Dendritic cell treated with granulocyte-macrophage colony-stimulating factor and Interleukin-4, amounts not matched to agents 40 ng/mL and 50 ng/mL, for 4 days (primary cell): ENCODE results near the gene MDGA2.

ENCODE experiments used
- H3K27ac Mint-ChIP-seq: one replicate; pipeline ENCODE4 v1.8.0; 2022; ENCODE audit warnings: mild to moderate bottlenecking, mixed read lengths
- H3K27me3 Mint-ChIP-seq: one replicate; pipeline ENCODE4 v1.8.0; 2022; ENCODE audit warnings: mild to moderate bottlenecking, mixed read lengths
- H3K36me3 Mint-ChIP-seq: one replicate; pipeline ENCODE4 v1.8.0; 2022; ENCODE audit warnings: low read depth, mixed read lengths
- H3K4me1 Mint-ChIP-seq: one replicate; pipeline ENCODE4 v1.8.0; 2022; ENCODE audit warnings: low read depth, mixed read lengths
- H3K4me3 Mint-ChIP-seq: one replicate; pipeline ENCODE4 v1.8.0; 2022; ENCODE audit warnings: mild to moderate bottlenecking, moderate library complexity, mixed read lengths
- H3K9me3 Mint-ChIP-seq: one replicate; pipeline ENCODE4 v1.8.0; 2022; ENCODE audit warnings: mixed read lengths
- intact Hi-C: fragments of 100-400 bp; cut with micrococcal nuclease; formaldehyde crosslinking; loops from one replicate; pipeline ENCODE4 v1.15.0; 2022

Gene MDGA2

GRCh38 chr14:47585447-47585846 lies 90.0 kb downstream of the MDGA2 start:
- no peaks in the 10 kb centered on the region for H3K4me1 Mint-ChIP-seq
- no peaks in the 10 kb centered on the region for H3K27me3 Mint-ChIP-seq
- H3K9me3 Mint-ChIP-seq: no peaks in the 10 kb centered on the region
- H3K36me3 Mint-ChIP-seq: no peaks in the 10 kb centered on the region
- intact Hi-C loops: no loop called here
- no peak overlapping the region for H3K4me3 Mint-ChIP-seq
- H3K27ac Mint-ChIP-seq: no peak overlapping the region

GRCh38 chr14:47567273-47567672 lies 108.1 kb downstream of the MDGA2 start:
- Mint-ChIP-seq H3K27me3 (no peaks in the 10 kb centered on the region), H3K9me3 (peaks cover 37% of the 10 kb centered on the region), H3K4me3 (no peak overlapping the region)

GRCh38 chr14:47557894-47558293 lies 117.5 kb downstream of the MDGA2 start:
- H3K4me3 Mint-ChIP-seq: no peak overlapping the region
- intact Hi-C loops: no loop called here
- peaks cover 12% of the 10 kb centered on the region for H3K9me3 Mint-ChIP-seq
- no peaks in the 10 kb centered on the region for H3K27me3 Mint-ChIP-seq
- H3K4me1 Mint-ChIP-seq: no peaks in the 10 kb centered on the region
- H3K27ac Mint-ChIP-seq: no peak overlapping the region
- H3K36me3 Mint-ChIP-seq: no peaks in the 10 kb centered on the region

More at GRCh38 chr14:47567273-47567672, 108.1 kb downstream of the MDGA2 start:
- no peaks in the 10 kb centered on the region for H3K36me3 Mint-ChIP-seq
- no peak overlapping the region for H3K27ac Mint-ChIP-seq
- intact Hi-C loops: no loop called here
- H3K4me1 Mint-ChIP-seq: no peaks in the 10 kb centered on the region

GRCh38 chr14:47555333-47555732 lies 120.1 kb downstream of the MDGA2 start:
- Mint-ChIP-seq H3K4me3 (no peak overlapping the region), H3K27me3 (no peaks in the 10 kb centered on the region), H3K9me3 (no peaks in the 10 kb centered on the region), H3K36me3 (no peaks in the 10 kb centered on the region), H3K27ac (no peak overlapping the region), H3K4me1 (no peaks in the 10 kb centered on the region)
- intact Hi-C loops: no loop called here

GRCh38 chr14:47549886-47550285 lies 125.5 kb downstream of the MDGA2 start:
- Mint-ChIP-seq H3K9me3 (no peaks in the 10 kb centered on the region), H3K4me1 (no peaks in the 10 kb centered on the region), H3K4me3 (no peak overlapping the region), H3K36me3 (no peaks in the 10 kb centered on the region), H3K27me3 (no peaks in the 10 kb centered on the region), H3K27ac (no peak overlapping the region)
- intact Hi-C loops: no loop called here

- H3K9me3 Mint-ChIP-seq: no peaks in the 10 kb centered on the region
Observed at GRCh38 chr14:47543459-47543858, 131.9 kb downstream of the MDGA2 start.

GRCh38 chr14:47541662-47542061 lies 133.7 kb downstream of the MDGA2 start:
- Mint-ChIP-seq H3K9me3 (no peaks in the 10 kb centered on the region), H3K27me3 (no peaks in the 10 kb centered on the region), H3K4me3 (no peak overlapping the region), H3K27ac (no peak overlapping the region), H3K4me1 (no peaks in the 10 kb centered on the region), H3K36me3 (no peaks in the 10 kb centered on the region)
- intact Hi-C loops: no loop called here

More at GRCh38 chr14:47543459-47543858, 131.9 kb downstream of the MDGA2 start:
- Mint-ChIP-seq H3K27ac (no peak overlapping the region), H3K4me3 (no peak overlapping the region), H3K36me3 (no peaks in the 10 kb centered on the region), H3K4me1 (no peaks in the 10 kb centered on the region), H3K27me3 (no peaks in the 10 kb centered on the region)
- intact Hi-C loops: no loop called here

GRCh38 chr14:47539031-47539461 lies 136.4 kb downstream of the MDGA2 start:
- H3K27ac Mint-ChIP-seq: no peak overlapping the region
- H3K36me3 Mint-ChIP-seq: no peaks in the 10 kb centered on the region
- no peaks in the 10 kb centered on the region for H3K4me1 Mint-ChIP-seq
- no peak overlapping the region for H3K4me3 Mint-ChIP-seq
- intact Hi-C loops: no loop called here
- H3K27me3 Mint-ChIP-seq: no peaks in the 10 kb centered on the region
- H3K9me3 Mint-ChIP-seq: no peaks in the 10 kb centered on the region

GRCh38 chr14:47536341-47536740 lies 139.1 kb downstream of the MDGA2 start:
- Mint-ChIP-seq H3K36me3 (no peaks in the 10 kb centered on the region), H3K4me1 (no peaks in the 10 kb centered on the region), H3K27ac (no peak overlapping the region), H3K9me3 (no peaks in the 10 kb centered on the region), H3K27me3 (no peaks in the 10 kb centered on the region), H3K4me3 (no peak overlapping the region)
- intact Hi-C loops: no loop called here

- intact Hi-C loops: no loop called here
- H3K36me3 Mint-ChIP-seq: no peaks in the 10 kb centered on the region
- no peak overlapping the region for H3K27ac Mint-ChIP-seq
- no peaks in the 10 kb centered on the region for H3K27me3 Mint-ChIP-seq
- peaks cover 11% of the 10 kb centered on the region for H3K9me3 Mint-ChIP-seq
- no peak overlapping the region for H3K4me3 Mint-ChIP-seq
- no peaks in the 10 kb centered on the region for H3K4me1 Mint-ChIP-seq
Observed at GRCh38 chr14:47526591-47527244, 148.7 kb downstream of the MDGA2 start.

- Mint-ChIP-seq H3K4me1 (no peaks in the 10 kb centered on the region), H3K9me3 (no peaks in the 10 kb centered on the region), H3K27ac (no peak overlapping the region), H3K27me3 (no peaks in the 10 kb centered on the region), H3K36me3 (no peaks in the 10 kb centered on the region), H3K4me3 (no peak overlapping the region)
- intact Hi-C loops: no loop called here
Observed at GRCh38 chr14:47524524-47524923, 150.9 kb downstream of the MDGA2 start.

- intact Hi-C loops: no loop called here
Observed at GRCh38 chr14:47520382-47520781, 155.0 kb downstream of the MDGA2 start.

GRCh38 chr14:47511829-47512228 lies 163.6 kb downstream of the MDGA2 start:
- no peaks in the 10 kb centered on the region for H3K27me3 Mint-ChIP-seq
- no peaks in the 10 kb centered on the region for H3K36me3 Mint-ChIP-seq
- intact Hi-C loops: no loop called here
- no peaks in the 10 kb centered on the region for H3K4me1 Mint-ChIP-seq
- H3K4me3 Mint-ChIP-seq: no peak overlapping the region
- peaks cover 4% of the 10 kb centered on the region for H3K9me3 Mint-ChIP-seq
- H3K27ac Mint-ChIP-seq: no peak overlapping the region

More at GRCh38 chr14:47520382-47520781, 155.0 kb downstream of the MDGA2 start:
- H3K36me3 Mint-ChIP-seq: no peaks in the 10 kb centered on the region
- H3K4me1 Mint-ChIP-seq: no peaks in the 10 kb centered on the region
- H3K27me3 Mint-ChIP-seq: no peaks in the 10 kb centered on the region
- H3K27ac Mint-ChIP-seq: no peak overlapping the region
- H3K9me3 Mint-ChIP-seq: no peaks in the 10 kb centered on the region
- no peak overlapping the region for H3K4me3 Mint-ChIP-seq

- intact Hi-C loops: no loop called here
- Mint-ChIP-seq H3K9me3 (peaks cover 16% of the 10 kb centered on the region), H3K4me1 (no peaks in the 10 kb centered on the region), H3K4me3 (no peak overlapping the region), H3K36me3 (no peaks in the 10 kb centered on the region), H3K27me3 (no peaks in the 10 kb centered on the region), H3K27ac (no peak overlapping the region)
Observed at GRCh38 chr14:47509957-47510356, 165.4 kb downstream of the MDGA2 start.

GRCh38 chr14:47507861-47508260 lies 167.5 kb downstream of the MDGA2 start:
- Mint-ChIP-seq H3K27ac (no peak overlapping the region), H3K9me3 (peaks cover 23% of the 10 kb centered on the region), H3K36me3 (no peaks in the 10 kb centered on the region), H3K4me1 (no peaks in the 10 kb centered on the region), H3K4me3 (no peak overlapping the region), H3K27me3 (no peaks in the 10 kb centered on the region)
- intact Hi-C loops: no loop called here
